Measurements from ENCODE around the gene ERF.

ERF gene

GRCh38 chr19:42208612-42209011 is 46.3 kb downstream of the ERF start:
- DNase-seq, result no peak

- peak; percentile 25 to 44 for DNase-seq
Measured at GRCh38 chr19:42207767-42208271, 47.1 kb downstream of the ERF start.

- no peak for DNase-seq
Measured at GRCh38 chr19:42206871-42207755, 47.8 kb downstream of the ERF start.

- no peak for DNase-seq
Measured at GRCh38 chr19:42204664-42205063, 50.3 kb downstream of the ERF start.

- no peak for DNase-seq
Measured at GRCh38 chr19:42203700-42204099, 51.2 kb downstream of the ERF start.

- no peak for DNase-seq
Measured at GRCh38 chr19:42202290-42202880, 52.5 kb downstream of the ERF start.

- DNase-seq, result peak; percentile 86 to 89
Measured at GRCh38 chr19:42201489-42202289, 53.2 kb downstream of the ERF start.

- DNase-seq, result no peak
Measured at GRCh38 chr19:42200116-42200715, 54.7 kb downstream of the ERF start.

GRCh38 chr19:42199440-42200115 is 55.4 kb downstream of the ERF start:
- DNase-seq, result no peak

GRCh38 chr19:42198676-42199439 is 56.1 kb downstream of the ERF start:
- DNase-seq, result peak in 1 of 2 experiments; percentile 35
